Omental fat pad (tissue), 4 donors: ENCODE measurements around the gene CAPG. TPM values are rescaled to one million over a fixed set of nuclear protein-coding genes. Genes with fewer than 3 reads are reported as not detected.

Experiments
- ATAC-seq: fragments of 150-250 bp; one replicate; pipeline ENCODE4 v1.9.1; 2016; ENCODE audit warnings: mild to moderate bottlenecking, moderate library complexity; ENCODE audit not compliant: low FRiP score
- DNase-seq: peaks from one replicate; pipeline ENCODE4 v3.0.0-alpha.2; 2019; ENCODE audit warnings: low spot score
- CTCF ChIP-seq, 3 donors: fragments of 450-650 bp; IDR thresholded peaks; one replicate each; pipeline ENCODE4 v1.5.1; 2016 to 2017; ENCODE audit warnings: antibody characterized with exemption in 3 of 3, mild to moderate bottlenecking in 3 of 3, moderate library complexity in 2 of 3
- total RNA-seq, 4 donors: library from RNA; depleted of rRNA; stranded (reverse); fragments of >200 nt; gene quantifications; one replicate each; pipeline ENCODE4 v1.1.0, GENCODE V29; 2016

CAPG gene
- 100 to 1,000 TPM in 2 of 4 donors, 10 to 100 TPM in 2; 32.3 to 190 (median 99.5) TPM for total RNA-seq

- TF ChIP-seq CTCF (IDR thresholded peaks at IDR 0.05): no peak
- no peak for DNase-seq
- ATAC-seq: peak; percentile 55
Measured at GRCh38 chr2:85409845-85410583, at the start of gene CAPG. TSS of gene CAPG (minus strand) at chr2:85410366. CDS start at chr2:85402145, 8,221 bp downstream.

GRCh38 chr2:85459771-85460170, 49.6 kb upstream of the CAPG start:
- no peak for TF ChIP-seq CTCF (IDR thresholded peaks at IDR 0.05)
- no peak for ATAC-seq
- no peak for DNase-seq

GRCh38 chr2:85458601-85459563, 48.7 kb upstream of the CAPG start:
- no peak for ATAC-seq

GRCh38 chr2:85457877-85458316, 47.7 kb upstream of the CAPG start:
- ATAC-seq: peak; percentile 88

More at GRCh38 chr2:85458601-85459563, 48.7 kb upstream of the CAPG start:
- no peak for DNase-seq
- no peak for TF ChIP-seq CTCF (IDR thresholded peaks at IDR 0.05)

GRCh38 chr2:85457043-85457442, 46.9 kb upstream of the CAPG start:
- no peak for DNase-seq
- no peak for TF ChIP-seq CTCF (IDR thresholded peaks at IDR 0.05)
- peak; percentile 60 for ATAC-seq

More at GRCh38 chr2:85457877-85458316, 47.7 kb upstream of the CAPG start:
- DNase-seq: no peak
- TF ChIP-seq CTCF (IDR thresholded peaks at IDR 0.05): no peak

- TF ChIP-seq CTCF (IDR thresholded peaks at IDR 0.05): no peak
- DNase-seq: no peak
- ATAC-seq: no peak
Measured at GRCh38 chr2:85455552-85456090, 45.5 kb upstream of the CAPG start.
